ENCODE data around the gene MARCHF10. TPM values are rescaled to one million over a fixed set of nuclear protein-coding genes. Genes with fewer than 3 reads are reported as not detected.

Gene MARCHF10
- total and polyA plus RNA-seq, 2 of the 4 experiments (the other 2 are of a cell fraction) = 0.18 to 0.74 TPM

DNA sequence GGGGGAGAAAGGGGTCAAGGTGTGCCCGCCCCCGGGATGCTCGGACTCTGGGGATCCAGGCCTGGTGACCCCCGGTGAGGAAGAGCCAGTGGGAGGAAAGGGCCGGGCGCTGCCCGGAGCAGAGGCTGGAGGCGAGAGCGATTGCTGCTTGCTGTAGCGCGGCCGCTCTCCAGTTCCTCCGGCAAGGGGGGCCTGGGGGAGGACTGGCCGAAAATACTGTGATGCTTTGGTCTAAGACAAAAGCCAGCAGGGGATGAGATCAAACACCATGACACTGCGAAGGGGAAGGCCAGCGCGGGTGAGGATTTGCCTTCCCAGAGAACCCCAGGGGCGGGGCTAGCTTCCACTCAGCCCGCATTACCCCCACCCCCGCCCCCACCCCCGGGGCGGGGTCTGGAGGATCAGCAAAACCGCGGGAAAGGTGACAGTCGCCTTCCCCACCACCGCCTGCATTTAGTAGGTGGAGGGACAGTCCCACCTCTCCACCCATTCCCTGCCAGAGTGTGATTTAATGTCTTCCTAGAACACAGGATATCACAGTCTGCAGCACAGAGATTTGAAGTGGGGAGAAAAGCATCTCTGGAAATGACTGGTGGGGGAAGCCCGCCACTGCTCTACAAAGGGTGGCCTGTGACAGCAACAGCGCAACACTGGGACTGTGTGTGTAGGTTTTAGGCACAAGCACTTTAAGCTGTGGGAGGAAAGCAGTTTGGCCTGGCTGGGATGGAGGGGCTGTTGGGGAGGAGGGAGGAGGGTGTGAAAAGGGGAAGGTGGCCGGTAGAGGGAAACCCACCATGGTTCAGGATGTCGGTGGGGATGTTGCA is 154.9 kb downstream of the MARCHF10 start:
- H2BK5ac ChIP-seq (ENCODE audit: low read depth, low read length, poor library complexity, severe bottlenecking) = peak overlapping the region; percentile 76
- H2AK9ac ChIP-seq (replicated peaks; ENCODE audit: low read depth, low read length, poor library complexity) = peak overlapping the region; percentile 97
- in situ Hi-C loops (cut with MboI; ENCODE audit: low sequenced_read_pairs) (no loop called here), dilution Hi-C loops (cut with HindIII; ENCODE audit: low sequenced_read_pairs, unreplicated experiment) (no loop called here), intact Hi-C loops (cut with micrococcal nuclease) (loop anchor here (10.0 kb wide), 1 partner anchor 98 kb away; no protein-coding TSS in a partner anchor)
- peaks cover 27 to 96% of the 10 kb centered on the region in 2 experiments for H3K79me1 ChIP-seq (ENCODE audit: low read depth in 1 of 2, low read length in 2 of 2)
- peak overlapping the region; percentile 78 for H2BK20ac ChIP-seq (ENCODE audit: low read depth, low read length)
- DNase-seq (peak; percentile 31), ATAC-seq (ENCODE audit: low read depth) (peak; percentile 44)
- peak overlapping the region; percentile 57; the same call in 1 of the 2 replicates for H3K18ac ChIP-seq (ENCODE audit: low read depth, low read length)
- 7% methylated on average over 13 of the region's 30 CpGs; no CpG with 5 or more reads in 1 of the 2 experiments for WGBS, 2 experiments (ENCODE audit: extremely low coverage in 2 of 2, insufficient read length in 1 of 2)
- H3K4me2 ChIP-seq (ENCODE audit: low read depth, low read length) = peak overlapping the region; percentile 90
- H2BK120ac ChIP-seq (ENCODE audit: low read depth, low read length) = peak overlapping the region; percentile 80
- H3K14ac ChIP-seq (replicated peaks; ENCODE audit: low read depth, low read length) = peak overlapping the region; percentile 92
- peak overlapping the region; percentile 92 for H2AK5ac ChIP-seq (ENCODE audit: low read depth, low read length)
- peaks cover 43% of the 10 kb centered on the region for H3K9me1 ChIP-seq (ENCODE audit: insufficient read depth, low read length)
- ChIA-PET CTCF (no interaction called here), POLR2A (ENCODE audit: unreplicated experiment) (interaction anchor here (0.5 kb wide), 1 partner anchor 8 kb away, joined by 7 read pairs; no protein-coding TSS in a partner anchor)
- BruUV-seq (replicated peaks) = no TSS peak
- H4K20me1 ChIP-seq (ENCODE audit: insufficient read depth, low read length) = peaks cover 52% of the 10 kb centered on the region
- H4K91ac ChIP-seq (ENCODE audit: insufficient read depth, low read depth, low read length) = peak overlapping the region; percentile 87
- H3K4ac ChIP-seq (ENCODE audit: low read depth, low read length) = peak overlapping the region; percentile 91
- peak overlapping the region; percentile 24 for H3K9ac ChIP-seq (ENCODE audit: low read depth, low read length)
- peak overlapping the region; percentile 14; the same call in 1 of the 2 replicates for H3K56ac ChIP-seq (ENCODE audit: extremely low read depth, insufficient read depth, low read length)
- H3K27ac ChIP-seq (ENCODE audit: insufficient read depth, low read length) = peak overlapping the region; percentile 60
- peak overlapping the region; percentile 63 for H2AFZ ChIP-seq (replicated peaks; ENCODE audit: low read length, poor library complexity)
- peak overlapping the region; percentile 38; the same call in 1 of the 3 replicates for H2BK15ac ChIP-seq (ENCODE audit: low read depth, low read length)
- H3K4me1 ChIP-seq (ENCODE audit: control insufficient read depth, insufficient read depth, low read length) = peaks cover 30% of the 10 kb centered on the region
- no peak overlapping the region for H4K5ac ChIP-seq (ENCODE audit: low read depth, low read length)
- peak overlapping the region; percentile 45 for H3K23ac ChIP-seq (ENCODE audit: low read depth, low read length)
- peaks cover 11% of the 10 kb centered on the region for H3K36me3 ChIP-seq (ENCODE audit: control insufficient read depth, insufficient read depth, low read length)
- no peaks in the 10 kb centered on the region for H3K9me3 ChIP-seq (ENCODE audit: control insufficient read depth, insufficient read depth, low read length)
- TF ChIP-seq, protein P1, sequence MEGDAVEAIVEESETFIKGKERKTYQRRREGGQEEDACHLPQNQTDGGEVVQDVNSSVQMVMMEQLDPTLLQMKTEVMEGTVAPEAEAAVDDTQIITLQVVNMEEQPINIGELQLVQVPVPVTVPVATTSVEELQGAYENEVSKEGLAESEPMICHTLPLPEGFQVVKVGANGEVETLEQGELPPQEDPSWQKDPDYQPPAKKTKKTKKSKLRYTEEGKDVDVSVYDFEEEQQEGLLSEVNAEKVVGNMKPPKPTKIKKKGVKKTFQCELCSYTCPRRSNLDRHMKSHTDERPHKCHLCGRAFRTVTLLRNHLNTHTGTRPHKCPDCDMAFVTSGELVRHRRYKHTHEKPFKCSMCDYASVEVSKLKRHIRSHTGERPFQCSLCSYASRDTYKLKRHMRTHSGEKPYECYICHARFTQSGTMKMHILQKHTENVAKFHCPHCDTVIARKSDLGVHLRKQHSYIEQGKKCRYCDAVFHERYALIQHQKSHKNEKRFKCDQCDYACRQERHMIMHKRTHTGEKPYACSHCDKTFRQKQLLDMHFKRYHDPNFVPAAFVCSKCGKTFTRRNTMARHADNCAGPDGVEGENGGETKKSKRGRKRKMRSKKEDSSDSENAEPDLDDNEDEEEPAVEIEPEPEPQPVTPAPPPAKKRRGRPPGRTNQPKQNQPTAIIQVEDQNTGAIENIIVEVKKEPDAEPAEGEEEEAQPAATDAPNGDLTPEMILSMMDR (conservative IDR thresholded peaks at IDR 0.05; ENCODE audit: low read depth, low read length) = no peak
- TF ChIP-seq NFE2L2 (IDR thresholded peaks at IDR 0.05; ENCODE audit: low read depth, low read length) (no peak), RAD21 (IDR thresholded peaks at IDR 0.05; ENCODE audit: low read length) (no peak), CHD1 (IDR thresholded peaks at IDR 0.05; ENCODE audit: low read depth, low read length) (no peak), CEBPB (IDR thresholded peaks at IDR 0.05; ENCODE audit: low read depth, low read length) (no peak), FOS (IDR thresholded peaks at IDR 0.05; ENCODE audit: low read depth, low read length) (no peak), MXI1 (IDR thresholded peaks at IDR 0.05; ENCODE audit: borderline replicate concordance, low read depth, low read length) (no peak), RFX5 (IDR thresholded peaks at IDR 0.05; ENCODE audit: low read depth, low read length) (no peak), SMC3 (IDR thresholded peaks at IDR 0.05; ENCODE audit: low read depth, low read length) (no peak), BHLHE40 (IDR thresholded peaks at IDR 0.05; ENCODE audit: low read depth, low read length) (no peak), MAFK (IDR thresholded peaks at IDR 0.05; ENCODE audit: low read depth, low read length) (no peak), MAZ (IDR thresholded peaks at IDR 0.05; ENCODE audit: borderline replicate concordance, low read depth, low read length) (no peak), RCOR1 (IDR thresholded peaks at IDR 0.05; ENCODE audit: insufficient replicate concordance, low read length) (no peak)
- TF ChIP-seq, protein P2, sequence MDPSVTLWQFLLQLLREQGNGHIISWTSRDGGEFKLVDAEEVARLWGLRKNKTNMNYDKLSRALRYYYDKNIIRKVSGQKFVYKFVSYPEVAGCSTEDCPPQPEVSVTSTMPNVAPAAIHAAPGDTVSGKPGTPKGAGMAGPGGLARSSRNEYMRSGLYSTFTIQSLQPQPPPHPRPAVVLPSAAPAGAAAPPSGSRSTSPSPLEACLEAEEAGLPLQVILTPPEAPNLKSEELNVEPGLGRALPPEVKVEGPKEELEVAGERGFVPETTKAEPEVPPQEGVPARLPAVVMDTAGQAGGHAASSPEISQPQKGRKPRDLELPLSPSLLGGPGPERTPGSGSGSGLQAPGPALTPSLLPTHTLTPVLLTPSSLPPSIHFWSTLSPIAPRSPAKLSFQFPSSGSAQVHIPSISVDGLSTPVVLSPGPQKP (IDR thresholded peaks at IDR 0.05; ENCODE audit: borderline replicate concordance, low read depth, low read length) = no peak
- no peaks in the 10 kb centered on the region for H3K27me3 ChIP-seq (ENCODE audit: control insufficient read depth, insufficient read depth, low read length)
- H3K4me3 ChIP-seq (ENCODE audit: insufficient read depth, low read depth, low read length) = peak overlapping the region; percentile 34
- peak overlapping the region; percentile 41 to 88; a peak in 3 of 4 replicates for H4K8ac ChIP-seq (ENCODE audit: low read depth in 2 of 2, low read length in 2 of 2)

Data from IMR-90 (cell line).